HEK293T (cell line): ENCODE data around the gene TRHDE.

Experiments
- ARNT ChIP-seq: fragments of 450-650 bp; IDR thresholded peaks from 2 replicates; pipeline ENCODE4 v1.6.1; 2017; ENCODE audit warnings: mild to moderate bottlenecking
- BHLHE40 ChIP-seq: fragments of 450-650 bp; IDR thresholded peaks from 2 replicates; pipeline ENCODE4 v1.6.1; 2016; ENCODE audit warnings: mild to moderate bottlenecking, moderate library complexity, borderline replicate concordance
- CTBP1 ChIP-seq: fragments of 450-650 bp; IDR thresholded peaks from 2 replicates; pipeline ENCODE4 v1.6.1; 2016; ENCODE audit warnings: borderline replicate concordance
- ELF4 ChIP-seq: fragments of 450-650 bp; IDR thresholded peaks from 2 replicates; pipeline ENCODE4 v1.6.1; 2017; ENCODE audit warnings: antibody characterized with exemption
- FOXA1 ChIP-seq: fragments of 450-650 bp; IDR thresholded peaks from 2 replicates; pipeline ENCODE4 v1.6.1; 2016; ENCODE audit warnings: mild to moderate bottlenecking
- FOXM1 ChIP-seq: fragments of 450-650 bp; IDR thresholded peaks from 2 replicates; pipeline ENCODE4 v1.6.1; 2017; ENCODE audit warnings: mild to moderate bottlenecking, borderline replicate concordance
- HDGF ChIP-seq: fragments of 450-650 bp; IDR thresholded peaks from 2 replicates; pipeline ENCODE4 v1.6.1; 2017; ENCODE audit warnings: antibody characterized with exemption, borderline replicate concordance
- L3MBTL2 ChIP-seq: fragments of 450-650 bp; conservative IDR thresholded peaks from 2 replicates; pipeline ENCODE4 v1.6.1; 2016; ENCODE audit warnings: mild to moderate bottlenecking
- SP1 ChIP-seq: fragments of 450-650 bp; IDR thresholded peaks from 2 replicates; pipeline ENCODE4 v1.6.1; 2017
- SUZ12 ChIP-seq: fragments of 450-650 bp; IDR thresholded peaks from 2 replicates; pipeline ENCODE4 v1.6.1; 2016; ENCODE audit warnings: mild to moderate bottlenecking
- ZNF384 ChIP-seq: fragments of 450-650 bp; IDR thresholded peaks from 2 replicates; pipeline ENCODE4 v1.6.1; 2016

DNA sequence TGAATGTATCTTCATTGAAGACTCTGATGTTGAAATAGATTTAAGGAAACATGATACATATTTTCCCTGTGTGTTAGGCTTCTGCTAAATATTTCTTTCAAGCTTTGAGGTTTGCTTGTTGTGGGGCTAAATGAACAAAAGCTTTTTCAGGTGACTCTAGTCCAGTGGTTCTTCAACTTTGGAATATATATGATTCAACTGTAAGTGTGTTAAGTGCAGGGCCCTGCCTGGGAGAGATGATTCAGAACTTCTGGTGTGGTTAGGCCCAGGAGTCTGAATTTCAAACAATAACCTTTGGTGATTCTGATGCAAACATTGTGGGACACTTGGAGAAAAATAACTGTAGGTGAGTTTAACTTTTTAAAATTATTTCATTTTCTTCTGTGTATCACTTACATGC is 93.0 kb downstream of the TRHDE start:
- TF ChIP-seq CTBP1, result no peak
- TF ChIP-seq SUZ12, result no peak
- no peak for TF ChIP-seq HDGF
- no peak for TF ChIP-seq ELF4
- TF ChIP-seq ARNT, result no peak
- no peak for TF ChIP-seq BHLHE40
- no peak for TF ChIP-seq SP1
- TF ChIP-seq FOXM1, result no peak
- no peak for TF ChIP-seq L3MBTL2
- no peak for TF ChIP-seq FOXA1
- no peak for TF ChIP-seq ZNF384
